SU-DHL-6 (cell line): Measurements from ENCODE around the gene MRPS25.

ENCODE experiments used
- H2AFZ ChIP-seq: fragments of 200-600 bp; sonication (generic); 2 replicates; pipeline ENCODE4 v1.6.1; 2014; ENCODE audit warnings: low read depth, mild to moderate bottlenecking, moderate library complexity, mixed read lengths, antibody characterized with exemption, low read length; ENCODE audit not compliant: severe bottlenecking
- H3F3A ChIP-seq: fragments of 200-600 bp; shearing (Covaris generic); 2 replicates; pipeline ENCODE4 v1.6.0; 2016; ENCODE audit warnings: antibody characterized with exemption, mild to moderate bottlenecking; ENCODE audit not compliant: insufficient read depth
- H3K27ac ChIP-seq: fragments of 200-600 bp; sonication (generic); 2 replicates; pipeline ENCODE4 v1.5.1; 2016; ENCODE audit warnings: low read depth, mild to moderate bottlenecking, low read length, moderate library complexity, mixed read lengths
- H3K27me3 ChIP-seq: fragments of 200-600 bp; sonication (generic), shearing (Covaris generic); 2 replicates; pipeline ENCODE4 v1.6.0; 2014; ENCODE audit warnings: mild to moderate bottlenecking, low read length
- H3K36me3 ChIP-seq: fragments of 200-600 bp; sonication (generic); 2 replicates; pipeline ENCODE4 v1.6.1; 2014; ENCODE audit warnings: mild to moderate bottlenecking, low read length, mixed read lengths
- H3K4me2 ChIP-seq: fragments of 300-600, 200-600 bp; shearing (Covaris generic), sonication (generic); 2 replicates; pipeline ENCODE4 v1.6.0; 2014; ENCODE audit warnings: low read length, low read depth, mild to moderate bottlenecking; ENCODE audit not compliant: poor library complexity, severe bottlenecking
- H3K4me3 ChIP-seq: fragments of 200-600 bp; sonication (generic); 2 replicates; pipeline ENCODE4 v1.5.1; 2014; ENCODE audit warnings: antibody characterized with exemption, low read length, mild to moderate bottlenecking, mixed read lengths; ENCODE audit not compliant: insufficient read depth, poor library complexity, severe bottlenecking
- H3K79me2 ChIP-seq: fragments of 200-600 bp; sonication (generic); 2 replicates; pipeline ENCODE4 v1.6.1; 2014; ENCODE audit warnings: mild to moderate bottlenecking, low read length, moderate library complexity; ENCODE audit not compliant: insufficient read depth
- H3K9ac ChIP-seq: fragments of 200-600 bp; sonication (generic); 2 replicates; pipeline ENCODE4 v1.7.0; 2014; ENCODE audit warnings: mild to moderate bottlenecking, low read length
- H3K9me2 ChIP-seq: fragments of 200-600 bp; sonication (generic); replicated peaks from 2 replicates; pipeline ENCODE4 v1.6.1; 2014; ENCODE audit warnings: low read length; ENCODE audit not compliant: insufficient read depth
- H3K9me3 ChIP-seq: fragments of 200-600 bp; sonication (generic); 2 replicates; pipeline ENCODE4 v1.6.1; 2014; ENCODE audit warnings: low read length, mixed read lengths; ENCODE audit not compliant: insufficient read depth
- H4K20me1 ChIP-seq: fragments of 200-600 bp; sonication (generic); 2 replicates; pipeline ENCODE4 v1.6.1; 2014; ENCODE audit warnings: low read depth, mild to moderate bottlenecking, antibody characterized with exemption, low read length, moderate library complexity, mixed read lengths
- EZH2phosphoT487 ChIP-seq: fragments of 200-600 bp; sonication (generic), shearing (Covaris generic); conservative IDR thresholded peaks from 2 replicates; pipeline ENCODE4 v1.6.1; 2018; ENCODE audit warnings: mild to moderate bottlenecking, antibody characterized with exemption, low read length, moderate library complexity, mixed read lengths
- TF ChIP-seq, protein P1 (sequence below): fragments of 200-600 bp; sonication (generic); IDR thresholded peaks from one replicate; pipeline ENCODE4 v1.5.1; 2017; ENCODE audit warnings: antibody characterized with exemption, mild to moderate bottlenecking, low read length, moderate library complexity; ENCODE audit not compliant: insufficient read depth, poor library complexity, severe bottlenecking

Gene MRPS25

DNA sequence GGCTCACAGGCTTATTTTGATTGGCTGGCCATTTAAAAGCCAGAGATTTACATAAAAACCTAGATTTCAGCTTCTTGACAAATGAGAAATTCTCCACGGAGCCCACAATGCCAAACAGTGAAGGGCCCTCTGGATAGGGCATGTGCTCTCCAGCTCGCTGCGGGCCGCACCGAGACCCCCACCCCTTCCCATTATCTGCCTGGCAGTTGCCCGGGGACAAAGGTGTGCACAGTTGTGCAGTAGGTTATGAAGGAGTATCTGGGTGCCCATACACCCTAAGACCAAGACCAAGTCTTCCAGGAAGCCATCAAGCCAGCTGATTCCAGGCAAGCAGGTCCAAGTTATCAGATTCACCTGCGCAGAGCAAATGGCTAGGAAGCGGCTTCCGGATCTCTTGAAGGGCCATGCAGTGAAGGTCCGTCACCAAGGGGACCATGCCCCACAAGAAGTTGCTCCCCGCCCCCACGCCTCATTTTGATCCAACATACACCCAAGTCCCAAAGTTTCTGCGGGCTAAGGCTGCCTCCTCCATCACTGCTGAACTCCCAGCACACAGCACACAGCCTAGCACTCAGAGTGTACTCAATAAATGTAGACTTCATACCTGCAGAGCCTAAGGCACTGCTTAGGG is 1.3 kb downstream of the MRPS25 start:
- TF ChIP-seq, protein P1, sequence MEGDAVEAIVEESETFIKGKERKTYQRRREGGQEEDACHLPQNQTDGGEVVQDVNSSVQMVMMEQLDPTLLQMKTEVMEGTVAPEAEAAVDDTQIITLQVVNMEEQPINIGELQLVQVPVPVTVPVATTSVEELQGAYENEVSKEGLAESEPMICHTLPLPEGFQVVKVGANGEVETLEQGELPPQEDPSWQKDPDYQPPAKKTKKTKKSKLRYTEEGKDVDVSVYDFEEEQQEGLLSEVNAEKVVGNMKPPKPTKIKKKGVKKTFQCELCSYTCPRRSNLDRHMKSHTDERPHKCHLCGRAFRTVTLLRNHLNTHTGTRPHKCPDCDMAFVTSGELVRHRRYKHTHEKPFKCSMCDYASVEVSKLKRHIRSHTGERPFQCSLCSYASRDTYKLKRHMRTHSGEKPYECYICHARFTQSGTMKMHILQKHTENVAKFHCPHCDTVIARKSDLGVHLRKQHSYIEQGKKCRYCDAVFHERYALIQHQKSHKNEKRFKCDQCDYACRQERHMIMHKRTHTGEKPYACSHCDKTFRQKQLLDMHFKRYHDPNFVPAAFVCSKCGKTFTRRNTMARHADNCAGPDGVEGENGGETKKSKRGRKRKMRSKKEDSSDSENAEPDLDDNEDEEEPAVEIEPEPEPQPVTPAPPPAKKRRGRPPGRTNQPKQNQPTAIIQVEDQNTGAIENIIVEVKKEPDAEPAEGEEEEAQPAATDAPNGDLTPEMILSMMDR: no peak
- TF ChIP-seq EZH2phosphoT487: no peak
- no peaks in the 10 kb centered on the region for H3K27me3 ChIP-seq
- no peak overlapping the region for H2AFZ ChIP-seq
- no peaks in the 10 kb centered on the region; the same call in 1 of the 2 replicates for H4K20me1 ChIP-seq
- no peak overlapping the region for H3K27ac ChIP-seq
- no peaks in the 10 kb centered on the region for H3K36me3 ChIP-seq
- peak overlapping the region; percentile 100 for H3K9ac ChIP-seq
- no peaks in the 10 kb centered on the region for H3K9me2 ChIP-seq
- H3K79me2 ChIP-seq: peaks cover 44% of the 10 kb centered on the region
- H3K9me3 ChIP-seq: no peaks in the 10 kb centered on the region
- H3K4me3 ChIP-seq: peak overlapping the region; percentile 99
- H3F3A ChIP-seq: 0 out of 2 replicates have a peak, but pooled peaks cover 5% of the 10 kb centered on the region
- H3K4me2 ChIP-seq: peak overlapping the region; percentile 66

DNA sequence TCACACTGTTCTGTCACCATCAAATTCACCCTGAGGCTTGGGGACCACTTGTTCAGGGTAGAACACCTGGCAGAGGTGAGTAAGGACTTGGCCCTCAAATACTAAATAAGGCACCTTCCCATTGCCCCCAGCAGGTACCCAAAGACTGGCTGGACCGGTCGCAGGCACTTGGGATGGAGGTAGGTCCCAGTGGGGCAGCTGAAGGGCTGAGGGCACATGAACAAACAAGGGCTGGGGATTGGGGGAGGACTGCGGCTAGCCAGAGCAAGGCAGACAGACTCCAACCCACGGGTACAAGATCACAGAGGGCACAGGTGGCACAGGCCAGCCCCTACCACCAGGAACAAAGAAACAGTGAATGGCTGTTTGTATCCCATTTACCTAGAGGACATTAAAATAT is 1.9 kb downstream of the MRPS25 start:
- Histone ChIP-seq H3K4me3 (peak overlapping the region; percentile 99), H3K9me3 (no peaks in the 10 kb centered on the region), H3K4me2 (peak overlapping the region; percentile 66), H3K36me3 (no peaks in the 10 kb centered on the region), H3K9ac (peak overlapping the region; percentile 100; the same call in 1 of the 2 replicates), H3F3A (0 out of 2 replicates have a peak, but pooled peaks cover 5% of the 10 kb centered on the region), H3K27me3 (no peaks in the 10 kb centered on the region), H3K27ac (no peak overlapping the region), H3K79me2 (peaks cover 49% of the 10 kb centered on the region), H4K20me1 (no peaks in the 10 kb centered on the region; the same call in 1 of the 2 replicates), H3K9me2 (no peaks in the 10 kb centered on the region), H2AFZ (no peak overlapping the region)
- TF ChIP-seq EZH2phosphoT487: no peak
- TF ChIP-seq, protein P1: no peak

DNA sequence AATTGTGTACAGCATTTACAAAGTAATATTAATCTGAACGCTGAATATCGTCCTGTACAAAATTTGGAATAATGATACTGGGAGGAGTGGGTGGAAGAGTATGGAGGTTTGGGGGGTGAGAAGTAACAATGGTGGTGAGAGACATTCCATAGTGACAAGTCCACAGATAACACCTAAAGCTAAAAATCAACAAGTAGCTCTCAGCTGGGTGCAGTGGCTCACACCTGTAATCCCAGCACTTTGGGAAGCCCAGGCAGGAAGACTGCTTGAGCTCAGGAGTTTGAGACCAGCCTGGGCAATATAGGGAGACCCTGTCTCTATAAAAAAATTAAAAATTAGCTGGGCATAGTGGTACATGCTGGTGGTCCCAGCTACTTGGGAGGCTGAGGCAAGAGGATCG is 5.1 kb downstream of the MRPS25 start:
- Histone ChIP-seq H2AFZ (no peak overlapping the region), H3F3A (no peaks in the 10 kb centered on the region), H3K27ac (no peak overlapping the region), H3K4me3 (no peak overlapping the region), H3K36me3 (peaks cover 9% of the 10 kb centered on the region; the same call in 1 of the 2 replicates), H3K9ac (no peak overlapping the region), H3K9me3 (no peaks in the 10 kb centered on the region), H3K79me2 (peaks cover 80% of the 10 kb centered on the region), H3K9me2 (no peaks in the 10 kb centered on the region), H3K4me2 (no peak overlapping the region), H3K27me3 (no peaks in the 10 kb centered on the region), H4K20me1 (no peaks in the 10 kb centered on the region; the same call in 1 of the 2 replicates)
- TF ChIP-seq, protein P1: no peak
- no peak for TF ChIP-seq EZH2phosphoT487
